Mesodermal cell (in vitro differentiated cells): Measurements from ENCODE around the gene SLC30A2.

ENCODE experiments used
- H3K27ac ChIP-seq: 2 replicates; pipeline ENCODE4 v1.7.0; 2013; ENCODE audit warnings: mild to moderate bottlenecking, low read depth, low read length, moderate library complexity; ENCODE audit not compliant: severe bottlenecking
- H3K36me3 ChIP-seq: 2 replicates; pipeline ENCODE4 v1.7.1; 2013; ENCODE audit warnings: mild to moderate bottlenecking, low read length, moderate library complexity; ENCODE audit not compliant: control insufficient read depth, insufficient read depth
- H3K4me1 ChIP-seq: one replicate; pipeline ENCODE4 v1.7.1; 2013; ENCODE audit warnings: mild to moderate bottlenecking, low read length; ENCODE audit not compliant: insufficient read depth, control insufficient read depth, poor library complexity, severe bottlenecking
- H3K4me3 ChIP-seq: 2 replicates; pipeline ENCODE4 v1.7.0; 2013; ENCODE audit warnings: low read length, control low read depth, mild to moderate bottlenecking; ENCODE audit not compliant: insufficient read depth, poor library complexity, severe bottlenecking; ENCODE audit errors: extremely low read depth
- H3K9me3 ChIP-seq: 2 replicates; pipeline ENCODE4 v1.7.1; 2013; ENCODE audit warnings: mild to moderate bottlenecking, low read length, moderate library complexity; ENCODE audit not compliant: control insufficient read depth
- WGBS, 2 experiments: methylation state at CpG; one replicate each; pipeline ENCODE4 v1.1.5; 2013; ENCODE audit warnings: missing lambda C conversion rate in 2 of 2; ENCODE audit not compliant: insufficient coverage in 2 of 2; 5-methylcytosine and 5-hydroxymethylcytosine counted together

The SLC30A2 gene

DNA sequence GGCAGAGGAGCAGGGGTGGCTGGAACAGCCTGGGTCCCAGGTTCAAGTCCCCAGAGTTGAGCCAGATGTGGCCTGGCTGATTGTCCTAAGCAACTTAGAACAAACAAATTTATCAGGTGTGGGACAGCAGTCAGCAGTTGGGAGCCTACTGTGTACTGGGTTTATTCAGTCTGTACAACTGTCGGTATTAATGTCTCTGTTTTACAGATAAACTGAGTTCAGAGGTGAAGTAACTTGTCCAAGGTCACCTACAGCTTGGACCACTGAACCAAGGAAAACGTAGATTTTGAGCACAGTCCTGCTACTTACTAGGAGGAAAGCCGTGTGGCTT lies 36.1 kb upstream of the SLC30A2 start:
- no peak overlapping the region for H3K4me3 ChIP-seq
- no peaks in the 10 kb centered on the region for H3K9me3 ChIP-seq
- H3K36me3 ChIP-seq = no peaks in the 10 kb centered on the region
- H3K4me1 ChIP-seq = no peaks in the 10 kb centered on the region
- no peak overlapping the region for H3K27ac ChIP-seq
- WGBS, 2 experiments = 78 to 100% methylated on average over 1 of the region's 3 CpGs

DNA sequence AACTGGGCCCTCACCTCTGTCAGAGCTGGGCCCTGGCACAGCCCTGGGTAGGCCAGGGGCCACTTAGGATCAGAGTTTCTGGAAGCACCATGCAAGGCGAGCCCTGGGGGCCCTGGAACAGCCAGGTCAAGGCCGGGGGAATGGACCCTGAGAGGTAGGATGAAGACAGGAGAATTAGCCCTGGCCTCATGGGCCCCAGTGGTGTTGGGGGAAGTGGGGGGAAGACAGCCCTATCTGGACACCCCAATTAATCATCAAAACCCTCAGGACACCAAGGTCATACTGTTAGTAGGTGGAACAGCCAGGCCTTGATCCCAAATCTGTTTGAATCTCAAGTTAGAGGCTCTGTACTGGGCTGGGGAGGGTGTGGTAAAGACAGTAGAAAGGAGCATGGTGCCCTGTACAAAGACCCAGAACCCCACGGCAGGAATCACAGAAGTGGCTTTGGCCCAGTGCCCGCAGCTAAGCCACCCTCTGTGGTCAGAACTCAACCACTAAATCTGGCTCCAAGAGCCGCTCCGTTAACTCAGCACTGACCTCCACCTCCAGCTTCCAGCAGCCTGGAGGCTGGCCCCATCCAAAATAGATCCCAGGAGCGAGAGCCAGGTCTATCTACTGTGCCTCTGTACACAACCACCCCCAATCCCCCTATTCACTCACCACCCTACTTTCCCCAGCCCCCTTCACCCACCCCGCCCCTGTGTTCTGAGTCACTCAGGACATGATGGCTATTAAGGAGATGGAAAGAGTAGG lies 35.5 kb upstream of the SLC30A2 start:
- Histone ChIP-seq H3K9me3 (no peaks in the 10 kb centered on the region), H3K36me3 (no peaks in the 10 kb centered on the region), H3K4me3 (no peak overlapping the region), H3K27ac (no peak overlapping the region), H3K4me1 (no peaks in the 10 kb centered on the region)
- WGBS, 2 experiments = 84 to 100% methylated on average over 4 to 5 of the region's 8 CpGs

DNA sequence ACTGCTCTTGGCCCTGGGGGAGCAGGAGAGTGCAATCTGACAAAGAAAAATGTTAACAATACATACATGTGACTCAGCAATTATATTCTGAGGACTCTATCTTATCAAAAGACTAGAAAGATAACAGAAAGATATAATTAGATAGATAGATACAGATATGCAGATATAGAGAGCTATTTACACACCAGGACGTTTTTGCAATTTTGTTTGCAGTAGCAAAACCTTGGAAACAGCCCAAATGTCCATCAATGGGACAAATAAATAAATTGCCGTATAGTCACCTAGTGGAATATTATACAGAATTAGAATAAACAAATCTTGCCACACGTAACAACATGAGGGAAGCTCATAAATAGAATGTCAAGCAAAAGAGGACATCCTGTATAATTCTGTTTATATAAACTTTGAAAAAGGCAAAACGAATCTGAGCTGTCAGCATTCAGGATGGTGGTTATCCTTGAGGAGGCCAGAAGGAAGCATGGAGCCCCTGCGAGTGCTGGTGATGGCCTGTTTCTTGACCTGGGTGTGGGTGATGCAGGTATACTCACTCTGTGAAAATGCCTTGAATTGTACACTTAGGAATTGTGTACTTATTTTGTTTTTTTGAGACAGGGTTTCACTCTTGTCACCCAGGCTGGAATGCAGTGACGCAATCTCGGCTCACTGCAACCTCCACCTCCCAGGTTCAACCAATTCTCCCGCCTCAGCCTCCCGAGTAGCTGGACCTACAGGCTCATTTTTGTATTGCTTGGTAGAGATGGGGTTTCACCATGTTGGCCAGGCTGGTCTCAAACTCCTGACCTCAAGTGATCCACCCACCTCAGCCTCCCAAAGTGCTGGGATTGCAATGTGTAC lies 34.3 kb upstream of the SLC30A2 start:
- 93 to 100% methylated on average over 1 to 3 of the region's 9 CpGs for WGBS, 2 experiments
- H3K27ac ChIP-seq = no peak overlapping the region

DNA sequence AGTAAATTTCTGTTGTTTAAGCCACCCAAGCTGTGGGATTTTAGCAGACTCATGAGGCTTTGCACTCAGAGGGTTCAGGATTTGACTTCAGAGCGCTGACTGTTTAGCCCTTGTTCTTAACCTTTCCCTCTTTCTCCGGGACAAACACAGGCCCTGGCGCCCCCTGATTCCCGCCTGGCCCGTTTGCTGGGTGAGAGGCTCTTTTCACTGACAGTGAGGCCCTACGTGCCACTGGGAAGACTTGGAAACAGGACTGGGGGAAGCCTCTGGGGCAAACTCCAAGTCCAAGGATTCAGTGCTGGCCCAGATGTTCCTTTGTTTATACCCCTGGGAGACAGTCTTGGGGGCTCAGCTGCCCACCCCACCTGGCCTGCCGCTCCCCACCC lies 33.3 kb upstream of the SLC30A2 start:
- Histone ChIP-seq H3K36me3 (no peaks in the 10 kb centered on the region), H3K4me1 (no peaks in the 10 kb centered on the region), H3K4me3 (no peak overlapping the region), H3K9me3 (no peaks in the 10 kb centered on the region), H3K27ac (no peak overlapping the region)
- 74 to 78% methylated on average over 5 to 6 of the region's 7 CpGs for WGBS, 2 experiments

More for the DNA sequence above, 34.3 kb upstream of the SLC30A2 start:
- Histone ChIP-seq H3K36me3 (no peaks in the 10 kb centered on the region), H3K4me3 (no peak overlapping the region), H3K9me3 (no peaks in the 10 kb centered on the region), H3K4me1 (no peaks in the 10 kb centered on the region)

DNA sequence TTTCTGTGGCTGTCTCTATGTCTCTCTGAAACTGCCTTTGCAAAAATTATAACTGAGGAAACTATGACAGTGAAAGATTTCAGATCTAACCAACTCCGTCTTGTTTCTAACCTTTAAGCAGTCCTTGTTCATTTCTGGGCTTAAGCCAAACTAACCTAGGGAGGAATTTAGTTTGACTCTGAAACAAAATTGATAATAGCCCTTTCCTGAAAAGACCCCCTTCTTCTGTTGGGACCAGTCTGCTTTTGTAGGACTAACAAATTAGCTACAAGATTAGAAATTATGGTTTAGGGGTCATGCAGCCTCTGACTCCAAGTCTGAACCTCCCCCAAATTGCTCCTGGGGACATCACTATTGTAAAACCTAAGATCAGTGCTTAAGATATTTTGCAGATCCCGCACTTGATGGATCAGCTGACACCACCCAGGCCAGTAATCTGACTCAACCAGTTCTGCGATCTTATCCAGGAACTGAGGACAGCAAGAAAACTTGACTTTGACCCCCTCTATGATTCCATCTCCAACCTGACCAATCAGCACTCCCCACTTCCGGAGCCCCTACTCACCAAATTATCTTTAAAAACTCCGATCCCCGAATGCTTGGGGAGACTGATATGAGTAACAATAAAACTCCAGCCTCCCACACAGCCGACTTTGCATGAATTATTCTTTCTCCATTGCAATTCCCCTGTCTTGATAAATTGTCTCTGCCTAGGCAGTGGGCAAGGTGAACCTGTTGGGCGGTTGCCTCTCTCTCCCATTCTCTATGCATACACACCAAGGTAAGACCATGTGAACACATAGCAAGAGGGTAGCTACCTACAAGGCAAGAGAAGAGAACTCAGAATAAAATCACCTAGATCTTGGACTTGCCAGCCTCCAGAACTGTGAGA lies 32.6 kb upstream of the SLC30A2 start:
- Histone ChIP-seq H3K27ac (no peak overlapping the region), H3K4me1 (no peaks in the 10 kb centered on the region), H3K9me3 (no peaks in the 10 kb centered on the region), H3K36me3 (no peaks in the 10 kb centered on the region), H3K4me3 (no peak overlapping the region)
- 74 to 90% methylated on average over 4 to 6 of the region's 8 CpGs for WGBS, 2 experiments

DNA sequence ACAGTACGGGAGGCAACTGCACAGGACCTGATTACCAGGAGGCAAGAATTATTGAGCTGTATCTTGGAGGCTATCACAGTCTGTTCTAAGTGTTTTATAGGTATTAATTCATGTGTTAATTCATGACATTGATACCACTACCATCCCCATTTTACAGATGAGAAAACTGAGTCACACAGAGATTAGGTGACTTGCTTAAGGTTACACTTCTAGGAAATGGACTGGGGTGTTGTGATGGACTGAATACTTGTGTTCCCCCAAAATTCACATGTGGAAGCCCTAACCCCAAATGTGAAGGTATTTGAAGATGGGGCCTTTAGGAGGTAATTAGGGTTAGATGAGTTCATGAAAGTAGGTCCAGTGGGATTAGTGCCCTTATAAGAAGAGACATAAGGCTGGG lies 31.6 kb upstream of the SLC30A2 start:
- WGBS, 2 experiments = no CpG with 5 or more reads among the region's 1 CpG
- no peak overlapping the region for H3K27ac ChIP-seq

DNA sequence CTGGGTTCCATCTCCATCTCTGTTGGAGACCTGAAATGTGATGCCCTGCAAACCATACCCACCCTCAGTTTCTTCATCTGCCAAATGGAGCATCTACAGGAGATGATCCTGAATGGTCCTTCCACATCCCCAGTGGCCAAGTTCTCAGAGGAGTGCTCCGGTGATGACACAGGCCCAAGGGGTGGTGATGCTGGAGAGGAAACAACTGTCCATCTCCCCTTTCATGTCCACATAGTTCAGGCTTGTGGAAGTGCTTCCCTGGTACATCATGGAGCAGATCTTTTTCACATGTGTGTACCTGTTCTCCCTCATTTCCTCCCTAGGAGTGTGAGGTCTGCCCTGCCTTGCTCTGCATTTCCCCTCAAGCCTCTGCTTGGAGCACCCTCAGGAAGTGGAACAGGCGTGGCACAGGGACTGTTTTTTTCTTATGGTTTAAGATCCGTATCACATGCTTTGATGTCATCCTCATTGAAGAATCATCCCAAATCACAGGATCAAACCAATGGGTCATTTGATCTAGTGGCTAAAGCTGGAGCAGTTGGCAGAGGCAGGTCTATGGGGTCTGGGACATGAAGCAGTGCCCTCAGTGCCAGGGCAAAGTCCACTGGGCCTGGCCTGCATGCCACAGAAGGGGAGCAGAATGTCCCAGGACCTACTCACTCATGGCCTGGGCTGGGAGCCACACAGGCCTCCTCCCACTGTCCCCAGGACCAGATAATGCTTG lies 29.7 kb upstream of the SLC30A2 start:
- Histone ChIP-seq H3K36me3 (no peaks in the 10 kb centered on the region), H3K4me3 (no peak overlapping the region), H3K9me3 (no peaks in the 10 kb centered on the region), H3K4me1 (no peaks in the 10 kb centered on the region), H3K27ac (no peak overlapping the region)
- 100% methylated on average over 1 to 3 of the region's 3 CpGs for WGBS, 2 experiments

More for the DNA sequence above, 31.6 kb upstream of the SLC30A2 start:
- Histone ChIP-seq H3K4me1 (no peaks in the 10 kb centered on the region), H3K36me3 (no peaks in the 10 kb centered on the region), H3K9me3 (no peaks in the 10 kb centered on the region), H3K4me3 (no peak overlapping the region)

DNA sequence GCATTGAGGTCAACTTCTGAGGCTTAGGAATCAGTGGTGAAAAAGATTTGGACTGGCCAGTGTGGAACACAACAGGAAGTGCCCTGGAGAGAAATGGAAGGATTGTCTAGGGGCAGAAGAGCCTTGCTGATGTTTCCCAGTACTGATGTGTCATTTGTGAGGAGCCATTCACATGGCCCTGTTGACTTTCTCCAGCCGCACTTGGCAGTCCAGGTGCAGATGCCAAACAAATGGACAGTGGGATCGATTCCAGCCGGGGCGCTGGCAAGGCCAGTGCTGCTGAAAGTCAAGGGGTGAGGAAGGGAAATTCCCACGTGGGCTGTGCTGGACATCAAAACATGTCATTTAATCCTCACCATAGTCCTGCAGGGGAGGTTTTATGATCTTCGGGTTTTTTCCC lies 26.4 kb upstream of the SLC30A2 start:
- Histone ChIP-seq H3K9me3 (no peaks in the 10 kb centered on the region), H3K4me3 (no peak overlapping the region), H3K36me3 (no peaks in the 10 kb centered on the region), H3K4me1 (peaks cover 7% of the 10 kb centered on the region), H3K27ac (no peak overlapping the region)
- 79 to 95% methylated on average over 4 to 6 of the region's 6 CpGs for whole genome bisulfite sequencing, 2 experiments

DNA sequence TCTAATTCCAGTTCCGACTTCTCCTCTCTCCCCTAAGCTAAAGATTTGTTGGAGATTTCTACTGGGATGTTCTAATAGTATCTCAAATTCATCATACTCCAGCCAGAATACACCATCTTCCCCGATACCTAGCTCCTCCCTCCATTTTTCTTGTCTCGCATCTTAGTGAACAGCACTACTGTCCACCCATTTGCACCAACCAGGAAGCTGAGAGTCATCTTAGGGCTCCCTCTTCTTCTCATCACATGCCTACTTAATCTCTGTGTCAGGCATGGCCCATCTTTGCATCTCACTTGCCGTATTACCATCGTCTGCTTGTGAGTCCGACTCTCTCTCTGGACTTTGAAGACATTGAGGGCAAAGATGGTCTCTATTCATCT lies 25.0 kb upstream of the SLC30A2 start:
- Histone ChIP-seq H3K4me3 (no peak overlapping the region), H3K9me3 (no peaks in the 10 kb centered on the region), H3K36me3 (no peaks in the 10 kb centered on the region), H3K27ac (no peak overlapping the region), H3K4me1 (peaks cover 12% of the 10 kb centered on the region)
- 95 to 99% methylated on average over 5 of the region's 6 CpGs for WGBS, 2 experiments

DNA sequence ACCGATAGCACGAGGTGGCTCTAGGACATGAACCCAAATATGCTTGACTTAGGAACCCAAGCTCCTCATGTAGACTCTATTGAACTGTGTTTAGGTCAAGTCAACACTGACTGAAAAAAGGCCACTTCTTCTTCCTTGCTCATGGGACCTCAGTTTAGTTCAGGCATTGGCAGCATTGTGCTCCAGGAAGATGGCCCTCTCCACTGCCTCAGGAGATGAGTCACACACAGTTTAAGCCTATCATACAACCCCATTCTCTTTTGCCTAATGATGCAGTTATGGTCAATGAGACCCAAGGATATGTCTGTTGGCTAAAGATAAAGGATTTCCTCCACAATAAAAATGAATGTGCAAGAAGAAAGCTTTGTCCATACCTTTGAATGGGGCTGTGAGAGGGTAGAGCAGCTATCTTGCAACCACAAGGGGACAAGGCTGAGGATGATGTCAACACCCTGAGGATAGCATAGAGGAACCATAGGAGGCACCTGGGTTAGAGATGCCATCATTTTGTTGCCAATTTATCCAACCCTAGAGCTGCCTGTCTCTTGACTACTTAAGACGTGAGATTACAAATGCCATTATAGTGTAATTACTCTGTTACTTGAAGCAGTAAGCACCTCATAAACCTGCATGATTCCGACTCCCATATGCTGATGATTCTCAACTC lies 24.5 kb upstream of the SLC30A2 start:
- Histone ChIP-seq H3K36me3 (no peaks in the 10 kb centered on the region), H3K9me3 (no peaks in the 10 kb centered on the region), H3K4me1 (peaks cover 12% of the 10 kb centered on the region), H3K27ac (no peak overlapping the region), H3K4me3 (no peak overlapping the region)
- WGBS, 2 experiments = 79 to 94% methylated on average over 2 of the region's 4 CpGs
